Kidney (tissue), 14 donors: ENCODE data around the gene PDGFD. TPM values are rescaled to one million over a fixed set of nuclear protein-coding genes. Genes with fewer than 3 reads are reported as not detected.

ENCODE experiments used
- DNase-seq, 5 donors: peaks; one replicate each; pipeline ENCODE4 v3.0.0-alpha.2; 2013 to 2020
- FAIRE-seq: peaks from 2 replicates; lab custom pipeline; 2012; peaks lifted over from hg19 to GRCh38; lab: Jason Lieb, UNC
- H3K27ac ChIP-seq, 2 donors: one replicate each; pipeline ENCODE4 v1.7.0; 2013; ENCODE audit warnings: low read depth in 2 of 2, low read length in 2 of 2, inconsistent platforms in 1 of 2
- H3K27me3 ChIP-seq: one replicate; pipeline ENCODE4 v1.7.1; 2013; ENCODE audit warnings: low read length, inconsistent platforms; ENCODE audit not compliant: control insufficient read depth, insufficient read depth
- H3K36me3 ChIP-seq, 3 donors: one replicate each; pipeline versions ENCODE4 v1.7.0 to v1.7.1; 2013; ENCODE audit warnings: low read length in 3 of 3, control low read depth in 1 of 3, inconsistent platforms in 1 of 3; ENCODE audit not compliant: insufficient read depth in 3 of 3, control insufficient read depth in 2 of 3
- H3K4me1 ChIP-seq, 3 donors: one replicate each; pipeline versions ENCODE4 v1.7.0 to v1.7.1; 2013; ENCODE audit warnings: low read length in 3 of 3, inconsistent platforms in 1 of 3, low read depth in 1 of 3; ENCODE audit not compliant: control insufficient read depth in 2 of 3, insufficient read depth in 2 of 3
- H3K4me3 ChIP-seq, 3 donors: one replicate each; pipeline versions ENCODE4 v1.7.0 to v1.8.1; 2013; ENCODE audit warnings: low read length in 3 of 3, control low read depth in 1 of 3, inconsistent platforms in 1 of 3
- H3K9ac ChIP-seq, 3 donors: one replicate each; pipeline versions ENCODE4 v1.7.0 to v1.7.1; 2013; ENCODE audit warnings: low read length in 3 of 3, control low read depth in 1 of 3, inconsistent platforms in 1 of 3
- H3K9me3 ChIP-seq, 3 donors: one replicate each; pipeline versions ENCODE4 v1.7.0 to v1.7.1; 2013; ENCODE audit warnings: low read length in 3 of 3, control low read depth in 1 of 3, inconsistent platforms in 1 of 3; ENCODE audit not compliant: control insufficient read depth in 2 of 3, insufficient read depth in 1 of 3
- CTCF ChIP-seq: IDR thresholded peaks from 3 replicates; pipeline ENCODE4 v1.5.1; 2012; ENCODE audit warnings: mild to moderate bottlenecking, moderate library complexity, borderline replicate concordance; ENCODE audit not compliant: insufficient read depth; ENCODE audit errors: extremely low read depth
- intact Hi-C: fragments of 100-400 bp; cut with DNase I; formaldehyde crosslinking; loops from one replicate; pipeline ENCODE4 v1.11.1; 2022
- polyA plus RNA-seq: library from polyadenylated mRNA; stranded (reverse); fragments of 350-450 nt; fragmentation: Illumina TruSeq; extraction: RNeasy Lipid Tissue Mini Kit (QIAGEN cat#74804); gene quantifications from one replicate; pipeline ENCODE4 v1.2.3, GENCODE V29; 2014; ENCODE audit warnings: low read depth, low replicate concordance; ENCODE audit not compliant: insufficient read depth
- total RNA-seq: library from RNA; stranded (reverse); fragmentation: NEBNext Ultra II Directional; extraction: Animal tissue kit (Norgen Biotek cat#: 25700); gene quantifications from one replicate; pipeline ENCODE4 v1.2.1, GENCODE V29; 2021
- donor health status: control.
- donor health status: control.
- donor health status: control.
- donor health status: control.
- donor health status: control.
- donor health status: DM: yes; HTN: yes; CAD: no.
- donor health status: Normal renal cell carcinoma (clear cell type).

The PDGFD gene
- total and polyA plus RNA-seq, 2 donors from 2014 or later = 5.3 to 12.2 TPM

DNA sequence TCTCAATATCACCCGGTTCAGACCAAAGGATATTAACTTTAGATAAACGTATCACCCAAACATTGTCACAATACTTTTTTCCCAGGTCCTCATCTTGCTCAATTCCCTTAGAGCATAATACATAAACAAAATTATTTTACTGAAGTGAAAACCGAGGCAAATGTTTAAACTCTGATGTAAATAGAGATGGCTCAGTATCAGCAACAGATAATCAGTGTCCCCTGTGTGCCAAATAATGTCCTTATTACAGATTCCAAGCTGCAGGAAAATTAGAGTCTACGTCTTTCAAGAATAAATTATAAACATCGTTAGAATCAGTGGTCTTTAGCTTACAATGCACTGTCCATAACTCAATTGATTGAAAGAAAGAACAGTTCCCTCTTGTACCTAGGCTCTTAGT lies 77.3 kb downstream of the PDGFD start:
- Histone ChIP-seq H3K27ac (no peak overlapping the region), H3K27me3 (no peaks in the 10 kb centered on the region), H3K36me3 (no peaks in the 10 kb centered on the region), H3K9me3 (no peaks in the 10 kb centered on the region), H3K4me1 (no peaks in the 10 kb centered on the region), H3K4me3 (no peak overlapping the region), H3K9ac (no peak overlapping the region)
- DNase-seq (no peak), FAIRE-seq (no peak)
- TF ChIP-seq CTCF = no peak
- intact Hi-C loops = no loop called here

- Histone ChIP-seq H3K4me1 (no peaks in the 10 kb centered on the region), H3K9ac (no peak overlapping the region), H3K36me3 (no peaks in the 10 kb centered on the region), H3K27me3 (no peaks in the 10 kb centered on the region), H3K27ac (no peak overlapping the region), H3K9me3 (no peaks in the 10 kb centered on the region), H3K4me3 (no peak overlapping the region)
- intact Hi-C loops = no loop called here
- TF ChIP-seq CTCF = no peak
- no peak for FAIRE-seq
- no peak for DNase-seq
Observed at GRCh38 chr11:104078995-104079394, 85.0 kb downstream of the PDGFD start.

DNA sequence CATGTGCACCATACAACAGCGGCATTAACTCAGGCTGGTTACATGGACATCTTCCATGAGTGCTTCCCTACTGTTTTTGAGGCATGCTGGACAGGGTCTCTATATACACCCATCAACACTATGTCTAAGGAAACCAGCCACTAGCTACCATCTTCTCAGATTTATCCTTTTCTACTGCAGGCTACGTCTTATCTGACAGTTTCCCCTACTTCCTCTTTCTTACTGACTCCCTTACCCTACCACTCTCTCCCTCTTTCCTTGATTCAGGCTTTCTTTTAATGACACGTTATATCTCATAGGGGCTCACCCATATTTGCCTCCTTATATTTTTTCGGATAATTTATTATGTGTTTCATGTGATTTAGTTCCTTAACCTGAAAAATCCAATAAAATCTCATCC lies 85.7 kb downstream of the PDGFD start:
- no peaks in the 10 kb centered on the region for H3K27me3 ChIP-seq
- intact Hi-C loops = no loop called here
- DNase-seq (no peak), FAIRE-seq (no peak)
- TF ChIP-seq CTCF = no peak
- H3K27ac ChIP-seq = no peak overlapping the region
- no peaks in the 10 kb centered on the region for H3K36me3 ChIP-seq
- H3K4me1 ChIP-seq = no peaks in the 10 kb centered on the region
- H3K4me3 ChIP-seq = no peak overlapping the region
- no peaks in the 10 kb centered on the region for H3K9me3 ChIP-seq
- no peak overlapping the region for H3K9ac ChIP-seq

DNA sequence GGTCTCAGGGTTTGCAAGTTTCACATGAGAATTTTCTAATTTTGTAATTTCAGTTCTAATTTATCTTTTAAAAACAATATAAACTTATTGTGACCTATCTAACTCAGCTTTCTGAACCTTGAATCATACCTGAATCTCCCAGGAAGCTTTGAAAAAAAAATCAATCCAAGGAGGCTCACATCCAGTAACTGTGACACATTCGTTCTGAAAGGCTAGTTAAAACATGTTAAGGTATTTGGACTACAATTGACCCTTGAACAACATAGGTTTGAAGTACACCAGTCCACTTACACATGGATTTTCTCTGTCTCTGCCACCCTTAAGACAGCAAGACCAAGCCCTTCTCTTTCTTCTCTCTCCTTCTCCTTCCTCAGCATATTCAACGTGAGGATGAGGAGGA lies 87.5 kb downstream of the PDGFD start:
- no peaks in the 10 kb centered on the region for H3K27me3 ChIP-seq
- H3K4me3 ChIP-seq = no peak overlapping the region
- DNase-seq = no peak
- H3K9me3 ChIP-seq = no peaks in the 10 kb centered on the region
- no peak for FAIRE-seq
- no peak overlapping the region for H3K27ac ChIP-seq
- intact Hi-C loops = no loop called here
- no peak overlapping the region for H3K9ac ChIP-seq
- H3K4me1 ChIP-seq = no peaks in the 10 kb centered on the region
- no peaks in the 10 kb centered on the region for H3K36me3 ChIP-seq
- no peak for TF ChIP-seq CTCF
